Measurements from ENCODE around the gene FHAD1. TPM values are rescaled to one million over a fixed set of nuclear protein-coding genes. Genes with fewer than 3 reads are reported as not detected.

FHAD1 gene
- total and polyA plus RNA-seq, 2 donors (not counting 1 experiment from before 2014, with no cell fraction given), result not detected

DNA sequence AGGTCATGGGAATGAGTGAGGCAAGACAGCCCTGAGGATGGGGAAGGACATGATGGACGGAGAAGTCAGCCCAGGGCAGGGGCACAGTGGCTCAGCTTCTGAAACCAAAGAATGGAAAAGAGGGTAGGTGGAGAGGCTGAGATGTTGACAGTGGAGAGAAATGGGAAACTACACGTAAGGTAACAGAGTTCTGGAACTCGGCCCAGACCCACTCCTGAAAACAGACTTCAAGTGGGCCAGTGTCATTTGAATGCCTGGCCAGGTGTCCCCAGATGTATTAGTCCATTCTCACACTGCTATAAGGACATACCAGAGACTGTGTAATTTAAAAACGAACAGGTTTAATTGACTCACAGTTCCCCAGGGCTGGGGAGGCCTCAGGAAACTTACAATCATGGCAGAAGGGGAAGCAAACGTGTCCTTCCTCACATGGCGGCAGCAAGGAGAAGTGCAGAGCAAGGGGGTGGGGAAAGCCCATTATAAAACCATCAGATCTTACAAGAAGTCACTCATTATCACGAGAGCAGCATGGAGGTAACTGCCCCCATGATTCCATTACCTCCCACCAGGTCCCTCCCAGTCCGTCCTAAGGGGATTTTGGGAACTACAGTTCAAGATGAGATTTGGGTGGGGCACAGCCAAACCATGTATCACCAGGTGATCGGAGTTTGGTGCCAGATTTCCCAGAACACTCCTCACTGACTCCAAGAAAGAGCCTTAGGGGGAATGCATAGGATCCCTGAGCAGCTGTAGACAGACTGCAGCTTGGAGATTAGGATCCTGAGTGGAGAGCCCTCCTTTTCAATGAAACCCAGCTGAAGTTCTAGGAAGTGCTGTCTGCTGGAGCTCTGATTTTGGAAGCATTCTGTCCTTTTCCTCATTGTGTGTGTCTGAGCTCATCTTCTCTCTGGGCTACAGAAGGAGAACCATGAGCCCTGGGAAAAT, 40.3 kb downstream of the FHAD1 start:
- no peak for TF ChIP-seq EZH2 (IDR thresholded peaks at IDR 0.05; ENCODE audit: borderline replicate concordance, insufficient read depth, low read depth, low read length, poor library complexity, severe bottlenecking)
- TF ChIP-seq, protein P1, sequence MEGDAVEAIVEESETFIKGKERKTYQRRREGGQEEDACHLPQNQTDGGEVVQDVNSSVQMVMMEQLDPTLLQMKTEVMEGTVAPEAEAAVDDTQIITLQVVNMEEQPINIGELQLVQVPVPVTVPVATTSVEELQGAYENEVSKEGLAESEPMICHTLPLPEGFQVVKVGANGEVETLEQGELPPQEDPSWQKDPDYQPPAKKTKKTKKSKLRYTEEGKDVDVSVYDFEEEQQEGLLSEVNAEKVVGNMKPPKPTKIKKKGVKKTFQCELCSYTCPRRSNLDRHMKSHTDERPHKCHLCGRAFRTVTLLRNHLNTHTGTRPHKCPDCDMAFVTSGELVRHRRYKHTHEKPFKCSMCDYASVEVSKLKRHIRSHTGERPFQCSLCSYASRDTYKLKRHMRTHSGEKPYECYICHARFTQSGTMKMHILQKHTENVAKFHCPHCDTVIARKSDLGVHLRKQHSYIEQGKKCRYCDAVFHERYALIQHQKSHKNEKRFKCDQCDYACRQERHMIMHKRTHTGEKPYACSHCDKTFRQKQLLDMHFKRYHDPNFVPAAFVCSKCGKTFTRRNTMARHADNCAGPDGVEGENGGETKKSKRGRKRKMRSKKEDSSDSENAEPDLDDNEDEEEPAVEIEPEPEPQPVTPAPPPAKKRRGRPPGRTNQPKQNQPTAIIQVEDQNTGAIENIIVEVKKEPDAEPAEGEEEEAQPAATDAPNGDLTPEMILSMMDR (IDR thresholded peaks at IDR 0.05), result no peak
- no peaks in the 10 kb centered on the region for H3K4me1 ChIP-seq (ENCODE audit: control insufficient read depth in 2 of 2, insufficient read depth in 2 of 2, low read length in 2 of 2)
- Mint-ChIP-seq H3K4me1 (no peaks in the 10 kb centered on the region), H3K9me3 (ENCODE audit: insufficient read depth) (no peaks in the 10 kb centered on the region), H3K27me3 (peaks cover 12% of the 10 kb centered on the region), H3K27ac (no peak overlapping the region), H3K4me3 (no peak overlapping the region)
- no peak for ATAC-seq (ENCODE audit: low read depth)
- no peak overlapping the region for H3K27ac ChIP-seq (ENCODE audit: low read length in 2 of 2)
- H3K4me2 ChIP-seq (replicated peaks; ENCODE audit: low read depth, low read length, poor library complexity, severe bottlenecking), result no peak overlapping the region
- POLR2A ChIA-PET, result no interaction called here
- H3K27me3 ChIP-seq (replicated peaks in 1 of 4; ENCODE audit: control extremely low read depth in 1 of 4, control insufficient read depth in 3 of 4, insufficient read depth in 4 of 4, low read length in 3 of 4), result no peaks in the 10 kb centered on the region
- CTCF ChIA-PET, result interaction anchor here (1.1 kb wide), 1 partner anchor 145 kb away, joined by 3 read pairs; no protein-coding TSS in a partner anchor
- no peaks in the 10 kb centered on the region for H3K36me3 ChIP-seq (replicated peaks in 1 of 2; ENCODE audit: control extremely low read depth in 1 of 2, control insufficient read depth in 1 of 2, extremely low read depth in 1 of 2, insufficient read depth in 2 of 2, low read length in 1 of 2)
- H3K9me3 ChIP-seq (ENCODE audit: control extremely low read depth in 1 of 3, control insufficient read depth in 2 of 3, insufficient read depth in 1 of 3, low read length in 2 of 3), result peaks cover 0 to 16% (median 0%) of the 10 kb centered on the region in 3 donors
- no peak overlapping the region for H3K9ac ChIP-seq (ENCODE audit: low read length)
- WGBS (ENCODE audit: insufficient coverage), result 90% methylated on average over 4 of the region's 9 CpGs
- intact Hi-C loops (cut with micrococcal nuclease), result no loop called here
- no peak for DNase-seq
- H4K20me1 ChIP-seq (ENCODE audit: control insufficient read depth, insufficient read depth, low read length, poor library complexity, severe bottlenecking), result no peaks in the 10 kb centered on the region
- no peak overlapping the region for H3K4me3 ChIP-seq (ENCODE audit: control extremely low read depth in 1 of 5, extremely low read depth in 1 of 5, insufficient read depth in 1 of 5, low read depth in 2 of 5, low read length in 4 of 5)
- no peaks in the 10 kb centered on the region for H3K79me2 ChIP-seq (ENCODE audit: control insufficient read depth, insufficient read depth, low read length)
- H2AFZ ChIP-seq (ENCODE audit: insufficient read depth, low read depth, low read length, poor library complexity, severe bottlenecking), result no peak overlapping the region
